HG03045 (cell line): ENCODE data around the gene BTBD10.
A peak's percentile ranks its signal among the peaks of the same experiment; 100 is the strongest.

Experiments used
- ATAC-seq: cut with Tn5 transposase; IDR thresholded peaks from one replicate; pipeline ENCODE4 v1.9.1; 2021; ENCODE audit warnings: mild to moderate bottlenecking, moderate library complexity; ENCODE audit not compliant: unreplicated experiment

Gene BTBD10

GRCh38 chr11:13376838-13377237 is 86.2 kb downstream of the BTBD10 start:
- no peak for ATAC-seq

DNA sequence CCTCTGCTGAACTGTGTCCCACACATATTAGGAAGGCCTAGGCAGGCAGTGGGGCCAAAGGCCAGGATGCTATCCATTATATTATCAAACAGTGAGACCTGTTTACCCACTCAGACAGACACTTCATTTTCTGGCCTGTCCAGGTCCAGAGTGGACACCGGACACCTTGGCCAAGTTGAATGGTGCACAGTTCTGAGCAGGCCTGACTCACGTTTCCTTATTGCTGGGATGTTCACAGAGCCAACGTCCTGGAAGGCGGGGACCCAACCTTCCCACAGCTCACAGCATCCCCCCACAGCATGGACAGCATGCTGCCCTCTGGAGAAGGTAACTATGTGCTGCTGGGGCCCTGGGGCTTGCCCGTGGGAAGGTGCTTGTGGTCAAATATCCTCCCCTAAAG is 86.6 kb downstream of the BTBD10 start:
- ATAC-seq, result no peak

DNA sequence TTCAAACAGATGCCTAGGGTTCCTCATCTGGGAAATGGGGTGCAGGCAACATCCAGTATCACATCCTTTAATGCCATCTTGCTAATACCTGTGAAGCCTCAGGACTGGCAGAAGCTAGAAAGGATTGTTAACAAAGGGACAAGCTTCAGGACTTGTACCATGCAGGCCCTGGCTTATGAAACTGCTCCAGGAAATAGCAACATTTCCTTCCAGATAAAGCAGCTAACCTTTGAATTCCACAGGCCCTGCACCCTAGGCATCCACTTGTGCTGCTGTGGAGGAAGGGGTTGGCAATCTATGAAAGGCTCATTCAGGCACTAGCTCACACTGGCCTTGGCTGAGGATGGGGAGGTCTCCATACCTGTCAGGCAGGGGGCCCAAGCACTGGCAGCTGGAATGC is 87.2 kb downstream of the BTBD10 start:
- no peak for ATAC-seq

DNA sequence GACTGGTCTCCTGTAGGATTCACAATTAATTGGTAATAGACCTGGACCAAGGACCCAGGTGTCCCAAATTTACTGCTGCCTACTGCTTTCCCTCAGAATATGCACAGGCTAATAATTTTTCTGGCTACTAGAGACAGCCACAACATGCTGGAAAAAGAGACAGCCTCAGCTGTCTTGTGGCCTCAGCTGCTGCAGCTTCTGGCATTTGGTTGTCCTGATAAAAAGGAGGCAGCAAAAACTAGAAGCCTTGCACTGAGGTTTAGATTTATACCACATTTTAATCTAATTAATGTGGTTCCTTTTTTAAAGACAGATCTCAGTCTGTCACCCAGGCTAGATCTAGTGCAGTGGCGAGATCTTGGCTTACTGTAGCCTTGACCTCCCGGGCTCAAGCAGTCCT is 89.8 kb downstream of the BTBD10 start:
- no peak for ATAC-seq

DNA sequence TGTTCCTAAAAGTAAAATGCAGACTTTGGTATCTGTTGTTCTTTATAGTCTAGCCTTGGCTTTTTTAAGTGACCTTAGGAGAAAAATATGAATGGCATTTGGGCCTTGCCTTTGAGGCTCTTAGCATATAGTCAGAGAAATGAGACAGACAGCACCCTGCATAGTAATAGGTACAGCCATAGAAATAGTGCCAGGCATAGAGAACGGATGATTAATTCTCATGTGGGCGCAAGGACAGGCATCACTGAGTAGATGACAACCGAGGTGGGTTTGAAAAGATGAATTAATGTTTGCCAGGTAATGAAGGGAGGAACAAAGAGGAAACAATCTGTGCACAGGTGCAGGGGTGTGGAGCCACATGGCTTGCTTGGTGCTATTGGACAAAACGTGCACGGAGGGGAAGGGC is 95.0 kb downstream of the BTBD10 start:
- no peak for ATAC-seq

DNA sequence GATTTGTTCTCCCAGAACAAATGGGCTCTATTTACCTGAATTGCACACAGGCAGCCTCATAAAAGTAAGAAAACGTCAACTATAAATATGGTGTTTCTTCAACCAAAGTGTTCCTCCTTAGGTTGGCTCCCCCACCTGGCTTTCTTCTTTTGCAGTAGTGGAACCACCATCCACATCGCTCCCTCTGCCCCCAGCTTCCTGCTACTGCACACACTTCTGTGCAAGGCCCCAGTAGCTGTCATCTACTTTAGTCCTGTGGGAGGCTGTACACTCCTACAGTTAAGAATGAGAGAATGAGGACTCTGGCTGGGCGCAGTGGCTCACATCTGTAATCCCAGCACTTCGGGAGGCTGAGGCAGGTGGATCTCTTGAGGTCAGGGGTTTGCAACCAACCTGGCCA is 95.9 kb downstream of the BTBD10 start:
- no peak for ATAC-seq

GRCh38 chr11:13366266-13367026 is 96.6 kb downstream of the BTBD10 start:
- ATAC-seq, result no peak

DNA sequence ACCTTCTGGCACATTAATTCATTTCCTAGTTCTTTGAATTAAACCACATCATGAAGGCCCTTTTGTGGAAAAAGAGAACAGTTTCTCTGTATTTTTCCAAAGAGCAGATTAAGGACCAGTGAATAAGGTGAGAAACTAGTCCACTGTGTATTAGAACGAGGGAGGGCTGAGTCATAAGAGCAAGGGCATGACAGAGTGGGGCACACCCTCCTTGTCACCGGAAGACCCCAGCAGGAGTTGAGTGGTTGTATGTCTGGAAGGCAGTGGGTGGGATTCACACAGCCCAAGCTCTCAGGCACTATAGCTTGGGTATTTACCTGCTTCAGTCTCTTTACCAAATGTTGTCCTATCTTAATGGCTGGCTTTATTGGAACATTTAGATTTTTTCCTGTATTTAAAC is 98.6 kb downstream of the BTBD10 start:
- no peak for ATAC-seq

GRCh38 chr11:13362596-13363109 is 100.4 kb downstream of the BTBD10 start:
- no peak for ATAC-seq

DNA sequence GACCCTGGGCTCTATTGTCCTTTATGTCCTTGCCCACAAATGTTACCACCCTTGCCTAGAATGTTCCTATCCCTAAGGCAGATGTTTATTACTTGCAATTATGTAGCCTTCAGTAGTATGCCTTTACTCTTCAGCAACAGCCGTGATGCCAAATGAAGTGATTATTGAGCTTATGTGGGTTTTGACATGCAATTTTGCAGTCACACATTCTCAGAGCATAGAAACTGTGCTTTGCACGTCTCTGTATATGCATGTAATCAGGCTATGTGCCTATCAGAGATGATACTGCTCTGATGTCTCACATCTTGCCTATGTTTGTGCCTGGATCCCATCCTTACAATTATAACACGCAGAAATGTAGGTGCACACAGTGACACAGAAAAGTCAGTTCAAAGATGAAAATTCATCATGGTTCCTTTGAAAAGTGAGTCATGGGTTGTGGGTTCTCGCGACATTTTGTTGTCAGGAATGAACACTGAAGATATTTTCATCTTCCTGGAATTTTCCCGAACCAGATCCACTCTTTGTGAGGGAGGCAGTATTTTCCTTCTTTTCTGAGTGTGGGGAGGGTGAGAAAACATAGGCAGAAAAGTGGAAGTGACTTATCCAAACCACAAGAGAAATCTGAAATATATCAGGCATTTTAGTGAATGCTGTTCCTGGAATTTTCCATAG is 104.3 kb downstream of the BTBD10 start:
- no peak for ATAC-seq

- ATAC-seq, result no peak
Measured at GRCh38 chr11:13357232-13357631, 105.8 kb downstream of the BTBD10 start.

DNA sequence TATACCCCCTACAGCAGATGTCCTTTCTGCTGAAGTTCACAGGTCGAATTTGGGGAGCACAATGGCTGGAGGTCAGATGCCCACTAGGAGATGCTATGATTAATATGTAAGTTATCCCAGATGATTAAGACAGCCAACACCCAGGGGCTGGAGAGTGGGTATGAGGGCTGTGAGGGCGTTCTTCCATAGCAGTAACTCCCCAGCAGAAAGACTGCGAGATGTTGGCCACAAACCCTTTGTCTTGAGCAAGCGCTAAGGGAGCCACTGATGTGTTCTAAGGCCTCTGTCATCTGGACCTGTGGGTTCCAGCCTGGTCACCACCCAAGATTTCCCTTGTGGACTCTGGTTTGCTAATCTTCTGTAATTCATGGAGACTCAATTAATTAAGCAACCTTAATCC is 107.8 kb downstream of the BTBD10 start:
- ATAC-seq, result no peak

GRCh38 chr11:13354335-13354734 is 108.7 kb downstream of the BTBD10 start:
- no peak for ATAC-seq

GRCh38 chr11:13352711-13353110 is 110.3 kb downstream of the BTBD10 start:
- no peak for ATAC-seq

DNA sequence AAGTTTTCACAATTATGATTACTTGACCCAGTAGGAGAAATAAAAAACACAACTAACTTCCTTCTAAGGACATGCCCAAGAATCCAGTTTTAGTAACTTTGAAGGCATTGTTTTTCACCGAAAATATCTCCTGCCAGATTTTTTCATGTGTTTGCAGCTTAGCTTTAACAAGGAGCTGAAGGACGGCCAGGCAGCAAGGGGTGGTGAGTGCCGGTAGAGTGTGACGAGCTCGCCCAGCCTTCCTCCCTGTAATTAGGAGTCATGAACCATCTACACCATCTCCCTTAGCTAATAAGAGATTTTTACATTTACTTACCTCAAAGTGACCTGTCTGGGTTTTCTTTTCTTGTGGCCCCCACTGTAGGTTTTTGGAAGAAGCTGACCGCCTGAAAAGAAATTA is 113.4 kb downstream of the BTBD10 start:
- ATAC-seq, result no peak

- ATAC-seq, result no peak
Measured at GRCh38 chr11:13349046-13349445, 114.0 kb downstream of the BTBD10 start.

- ATAC-seq, result no peak
Measured at GRCh38 chr11:13348305-13348704, 114.7 kb downstream of the BTBD10 start.

DNA sequence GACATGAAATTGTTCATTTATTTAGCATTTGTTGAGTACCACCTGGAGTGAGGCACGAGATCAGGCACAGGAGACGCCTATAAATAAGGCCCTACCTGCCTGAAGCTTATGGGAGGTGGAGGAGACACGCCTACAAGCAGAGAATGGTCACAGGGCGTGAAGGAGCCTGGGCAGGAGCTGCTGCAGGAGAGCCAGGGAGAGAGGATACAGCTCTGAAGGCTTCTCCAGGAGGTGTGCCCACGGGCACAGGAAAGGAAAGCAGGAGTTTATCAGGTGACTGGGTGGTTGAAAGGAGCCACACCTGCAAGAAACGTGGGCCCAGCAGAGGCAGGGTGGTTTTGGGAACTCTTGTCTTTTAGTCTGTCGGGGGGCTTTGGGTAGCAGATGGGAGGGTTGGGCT is 115.1 kb downstream of the BTBD10 start:
- ATAC-seq, result no peak

DNA sequence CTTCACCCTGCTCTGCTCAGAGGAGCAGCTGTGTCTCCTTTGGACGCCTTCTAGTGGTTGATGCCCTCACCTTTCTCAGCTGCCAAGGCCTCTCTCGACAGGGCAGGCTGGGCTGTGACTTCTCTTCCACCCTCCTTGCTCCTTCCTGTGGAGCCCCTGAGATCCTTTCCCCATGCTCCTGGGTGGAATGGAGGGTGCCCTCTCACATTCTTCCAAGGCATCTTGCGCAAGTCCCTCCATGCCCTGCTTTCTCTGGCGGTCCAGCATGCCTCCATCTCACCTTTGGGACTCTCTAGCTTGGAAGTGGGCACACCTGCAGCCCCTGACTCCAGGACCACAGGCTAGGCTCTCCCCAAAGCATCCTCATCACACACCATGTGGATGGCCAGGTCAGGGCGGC is 116.6 kb downstream of the BTBD10 start:
- ATAC-seq, result no peak

DNA sequence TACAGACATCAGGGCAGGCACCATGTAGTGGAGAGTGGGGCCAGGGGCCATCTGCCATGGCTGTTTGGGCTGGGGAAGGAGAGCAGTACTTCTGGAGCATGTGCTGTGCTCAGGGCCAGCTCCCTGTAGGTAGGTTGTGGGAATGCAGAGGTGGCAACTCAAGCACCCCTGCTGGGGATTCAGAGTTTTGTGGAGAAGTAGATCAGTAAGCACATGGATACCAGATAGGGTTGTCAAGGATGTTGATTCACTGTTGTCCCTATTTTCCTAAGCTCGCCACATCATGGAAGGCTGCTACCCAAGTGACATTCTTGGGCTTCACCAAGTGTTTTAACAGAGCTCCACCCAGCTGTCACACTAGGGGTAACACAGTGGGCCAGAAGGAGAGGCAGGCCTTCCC is 118.2 kb downstream of the BTBD10 start:
- no peak for ATAC-seq

GRCh38 chr11:13343931-13344717 is 118.9 kb downstream of the BTBD10 start:
- peak; percentile 46 for ATAC-seq

DNA sequence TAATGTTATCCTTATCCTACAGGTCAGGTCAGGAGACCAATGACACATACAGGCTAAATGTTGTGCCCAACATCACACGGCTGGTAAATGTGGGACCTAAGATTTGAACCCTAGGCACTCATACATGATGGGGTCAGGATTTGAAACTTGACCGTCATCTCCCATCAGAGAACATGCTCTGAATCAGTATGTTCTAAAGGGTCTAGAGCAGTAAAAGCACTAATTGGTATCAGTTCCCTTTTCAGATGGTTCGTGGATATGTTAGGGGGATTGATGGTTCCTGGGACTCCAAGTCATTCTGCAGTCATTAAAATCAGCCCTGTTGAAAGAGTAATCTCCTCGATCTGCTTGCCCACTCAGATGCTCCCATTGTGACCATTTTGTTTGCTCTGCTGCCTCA is 120.0 kb downstream of the BTBD10 start:
- no peak for ATAC-seq
